HepG2 (cell line): Measurements from ENCODE around the gene PERP. TPM values are rescaled to one million over a fixed set of nuclear protein-coding genes. Genes with fewer than 3 reads are reported as not detected.

Experiments used
- ATF3 ChIP-seq: sonication (generic); formaldehyde crosslinking; IDR thresholded peaks from 2 replicates; pipeline ENCODE4 v1.4.0; 2020; ENCODE audit warnings: missing genetic modification reagents
- CC2D1A ChIP-seq: sonication (generic); formaldehyde crosslinking; IDR thresholded peaks from 2 replicates; pipeline ENCODE4 v1.8.1; 2023; ENCODE audit warnings: mild to moderate bottlenecking, missing genetic modification reagents
- CEBPG ChIP-seq: IDR thresholded peaks from 2 replicates; pipeline ENCODE4 v1.6.1; 2016
- EHMT2 ChIP-seq: fragments of 200-600 bp; sonication (generic); IDR thresholded peaks from 2 replicates; pipeline ENCODE4 v1.7.0; 2017; ENCODE audit warnings: antibody characterized with exemption, low read depth, low read length, borderline replicate concordance
- FOXO1 ChIP-seq: sonication (generic); formaldehyde crosslinking; IDR thresholded peaks from 2 replicates; pipeline ENCODE4 v1.4.0; 2020; ENCODE audit warnings: missing genetic modification reagents
- HOXA9 ChIP-seq: sonication (generic); formaldehyde crosslinking; IDR thresholded peaks from 2 replicates; pipeline ENCODE4 v1.8.1; 2022; ENCODE audit warnings: missing genetic modification reagents, mild to moderate bottlenecking, moderate library complexity, borderline replicate concordance
- MAFF ChIP-seq: IDR thresholded peaks from 2 replicates; pipeline ENCODE4 v1.6.1; 2011; ENCODE audit warnings: low read depth, low read length, improper control_type of control experiment
- MED1 ChIP-seq: sonication (generic); formaldehyde crosslinking; IDR thresholded peaks from 2 replicates; pipeline ENCODE4 v1.4.0; 2020; ENCODE audit warnings: missing genetic modification reagents
- MYC ChIP-seq: sonication (generic); formaldehyde crosslinking; IDR thresholded peaks from 2 replicates; pipeline ENCODE4 v1.9.0; 2021; ENCODE audit warnings: missing genetic modification reagents, borderline replicate concordance
- NFIB ChIP-seq: sonication (generic); formaldehyde crosslinking; IDR thresholded peaks from 2 replicates; pipeline ENCODE4 v1.9.0; 2021; ENCODE audit warnings: missing genetic modification reagents, mild to moderate bottlenecking, borderline replicate concordance
- NR1H2 ChIP-seq: sonication (generic); formaldehyde crosslinking; IDR thresholded peaks from 2 replicates; pipeline ENCODE4 v1.8.1; 2022; ENCODE audit warnings: low read depth, missing genetic modification reagents, borderline replicate concordance
- PHB2 ChIP-seq: fragments of 450-650 bp; IDR thresholded peaks from 2 replicates; pipeline ENCODE4 v1.6.1; 2018; ENCODE audit not compliant: partially characterized antibody
- PHF20 ChIP-seq: sonication (generic); formaldehyde crosslinking; IDR thresholded peaks from 2 replicates; pipeline ENCODE4 v1.5.0; 2020; ENCODE audit warnings: mild to moderate bottlenecking, missing genetic modification reagents
- POLR2AphosphoS5 ChIP-seq: IDR thresholded peaks from 2 replicates; pipeline ENCODE4 v1.6.1; 2012; ENCODE audit warnings: low read depth, low read length
- RORA ChIP-seq: sonication (generic); formaldehyde crosslinking; IDR thresholded peaks from 2 replicates; pipeline ENCODE4 v1.5.0; 2020; ENCODE audit warnings: mild to moderate bottlenecking, missing genetic modification reagents, moderate library complexity
- TAF1 ChIP-seq: sonication (generic); formaldehyde crosslinking; IDR thresholded peaks from 2 replicates; pipeline ENCODE4 v1.4.0; 2020; ENCODE audit warnings: missing genetic modification reagents
- YEATS2 ChIP-seq: sonication (generic); formaldehyde crosslinking; IDR thresholded peaks from 2 replicates; pipeline ENCODE4 v1.4.0; 2020; ENCODE audit warnings: missing genetic modification reagents, borderline replicate concordance
- ZBTB21 ChIP-seq: sonication (generic); formaldehyde crosslinking; IDR thresholded peaks from 2 replicates; pipeline ENCODE4 v1.4.0; 2020; ENCODE audit warnings: missing genetic modification reagents
- ZBTB39 ChIP-seq: sonication (generic); formaldehyde crosslinking; IDR thresholded peaks from 2 replicates; pipeline ENCODE4 v1.5.0; 2020; ENCODE audit warnings: missing genetic modification reagents
- ZMYM2 ChIP-seq: sonication (generic); formaldehyde crosslinking; IDR thresholded peaks from 2 replicates; pipeline ENCODE4 v1.8.0; 2022; ENCODE audit warnings: mild to moderate bottlenecking, missing genetic modification reagents
- ZNF263 ChIP-seq: sonication (generic); formaldehyde crosslinking; IDR thresholded peaks from 2 replicates; pipeline ENCODE4 v1.4.0; 2020; ENCODE audit warnings: missing genetic modification reagents
- ZNF660 ChIP-seq: sonication (generic); formaldehyde crosslinking; IDR thresholded peaks from 2 replicates; pipeline ENCODE4 v1.5.1; 2020; ENCODE audit warnings: mild to moderate bottlenecking, low read depth, missing genetic modification reagents, borderline replicate concordance
- ZNF703 ChIP-seq: sonication (generic); formaldehyde crosslinking; IDR thresholded peaks from 2 replicates; pipeline ENCODE4 v1.5.1; 2020; ENCODE audit warnings: missing genetic modification reagents, mild to moderate bottlenecking, moderate library complexity, borderline replicate concordance
- ZNF83 ChIP-seq: sonication (generic); formaldehyde crosslinking; IDR thresholded peaks from 2 replicates; pipeline ENCODE4 v1.4.0; 2020; ENCODE audit warnings: missing genetic modification reagents, mild to moderate bottlenecking, borderline replicate concordance
- ZSCAN22 ChIP-seq: sonication (generic); formaldehyde crosslinking; IDR thresholded peaks from 2 replicates; pipeline ENCODE4 v1.4.0; 2020; ENCODE audit warnings: mild to moderate bottlenecking, missing genetic modification reagents
- polyA plus RNA-seq, 8 experiments: library from polyadenylated mRNA; depleted of rRNA in 3 of 8; stranded (reverse) in 7 of 8; unstranded in 1 of 8; fragments of >200 nt; fragmentation: Illumina TruSeq in 4 of 8; extraction: Trizol in 4 of 8; gene quantifications; 2 replicates each; pipeline versions ENCODE4 v1.2.1 to v1.2.3, GENCODE V29; 2011 to 2016; ENCODE audit warnings: low read depth in 4 of 8, missing spikeins in 1 of 8, mixed read lengths in 1 of 8; ENCODE audit not compliant: insufficient read depth in 1 of 8
- total RNA-seq, 5 experiments: library from RNA; depleted of rRNA; stranded (reverse); fragments of >200 nt; fragmentation: Illumina TruSeq; extraction: Trizol; gene quantifications; 2 replicates each; pipeline ENCODE4 v1.2.3, GENCODE V29; 2016; ENCODE audit warnings: low read depth in 1 of 5
- TF ChIP-seq, protein P1 (sequence below): sonication (generic); formaldehyde crosslinking; IDR thresholded peaks from 2 replicates; pipeline ENCODE4 v1.8.1; 2023; ENCODE audit warnings: mild to moderate bottlenecking, moderate library complexity, missing genetic modification reagents
- TF ChIP-seq, protein P2 (sequence below): sonication (generic); formaldehyde crosslinking; IDR thresholded peaks from 2 replicates; pipeline ENCODE4 v1.8.1; 2023; ENCODE audit warnings: missing genetic modification reagents, mild to moderate bottlenecking, borderline replicate concordance
- TF ChIP-seq, protein P3 (sequence below): sonication (generic); formaldehyde crosslinking; IDR thresholded peaks from 2 replicates; pipeline ENCODE4 v1.4.0; 2020; ENCODE audit warnings: missing genetic modification reagents

PERP gene
- total and polyA plus RNA-seq, 2 of the 13 experiments (the other 11 are each of a cell fraction or from before 2014, with no cell fraction given): 26.0 to 53.0 TPM

- no peak for TF ChIP-seq ZBTB39
- TF ChIP-seq FOXO1: no peak
- TF ChIP-seq MED1 (CRISPR knock-in tag): no peak
- no peak for TF ChIP-seq PHF20 (CRISPR knock-in tag)
- no peak for TF ChIP-seq NR1H2 (CRISPR knock-in tag)
- no peak for TF ChIP-seq ZNF703 (CRISPR knock-in tag)
- no peak for TF ChIP-seq POLR2AphosphoS5
- peak; percentile 38; the same call in 1 of the 2 replicates for TF ChIP-seq ATF3 (CRISPR knock-in tag)
- TF ChIP-seq CEBPG (CRISPR knock-in tag): peak; percentile 33
- TF ChIP-seq EHMT2: no peak
- TF ChIP-seq HOXA9: no peak
- TF ChIP-seq ZNF660 (CRISPR knock-in tag): no peak
- no peak for TF ChIP-seq MYC (CRISPR knock-in tag)
- no peak for TF ChIP-seq ZNF83 (CRISPR knock-in tag)
- no peak for TF ChIP-seq ZMYM2 (CRISPR knock-in tag)
- 0 out of 2 replicates have a peak, but pooled peaks have one; percentile 25 for TF ChIP-seq ZNF263 (CRISPR knock-in tag)
- TF ChIP-seq, protein P1, sequence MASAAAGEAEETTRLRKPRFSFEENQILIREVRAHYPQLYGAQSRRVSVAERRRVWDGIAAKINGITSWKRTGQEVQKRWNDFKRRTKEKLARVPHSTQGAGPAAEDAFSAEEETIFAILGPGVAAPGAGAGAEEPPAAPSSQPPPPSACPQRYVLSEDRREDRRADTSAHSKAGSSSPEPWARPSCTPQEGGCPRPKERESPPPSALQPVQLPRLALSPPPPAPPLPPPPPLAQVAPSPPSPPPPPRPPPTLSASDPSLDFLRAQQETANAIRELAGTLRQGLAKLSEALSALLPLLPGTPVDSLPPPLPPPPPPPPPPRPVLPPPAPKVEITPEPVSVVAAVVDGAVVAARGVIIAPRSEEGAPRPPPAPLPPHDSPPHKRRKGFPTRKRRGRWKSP (CRISPR knock-in tag): no peak
- no peak for TF ChIP-seq ZBTB21 (CRISPR knock-in tag)
- no peak for TF ChIP-seq MAFF
- no peak for TF ChIP-seq ZSCAN22 (CRISPR knock-in tag)
- no peak for TF ChIP-seq NFIB (CRISPR knock-in tag)
- no peak for TF ChIP-seq YEATS2 (CRISPR knock-in tag)
- TF ChIP-seq TAF1 (CRISPR knock-in tag): no peak
- no peak for TF ChIP-seq PHB2
- TF ChIP-seq, protein P2, sequence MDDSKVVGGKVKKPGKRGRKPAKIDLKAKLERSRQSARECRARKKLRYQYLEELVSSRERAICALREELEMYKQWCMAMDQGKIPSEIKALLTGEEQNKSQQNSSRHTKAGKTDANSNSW (CRISPR knock-in tag): no peak
- no peak for TF ChIP-seq RORA (CRISPR knock-in tag)
- TF ChIP-seq, protein P3, sequence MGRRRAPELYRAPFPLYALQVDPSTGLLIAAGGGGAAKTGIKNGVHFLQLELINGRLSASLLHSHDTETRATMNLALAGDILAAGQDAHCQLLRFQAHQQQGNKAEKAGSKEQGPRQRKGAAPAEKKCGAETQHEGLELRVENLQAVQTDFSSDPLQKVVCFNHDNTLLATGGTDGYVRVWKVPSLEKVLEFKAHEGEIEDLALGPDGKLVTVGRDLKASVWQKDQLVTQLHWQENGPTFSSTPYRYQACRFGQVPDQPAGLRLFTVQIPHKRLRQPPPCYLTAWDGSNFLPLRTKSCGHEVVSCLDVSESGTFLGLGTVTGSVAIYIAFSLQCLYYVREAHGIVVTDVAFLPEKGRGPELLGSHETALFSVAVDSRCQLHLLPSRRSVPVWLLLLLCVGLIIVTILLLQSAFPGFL: no peak
- no peak for TF ChIP-seq CC2D1A (CRISPR knock-in tag)
Measured at GRCh38 chr6:138087593-138088325, 19.5 kb downstream of the PERP start (continued).
